Hepatocyte (in vitro differentiated cells): ENCODE results near the gene SLC25A20. TPM values are rescaled to one million over a fixed set of nuclear protein-coding genes. Genes with fewer than 3 reads are reported as not detected.

Experiments
- DNase-seq: peaks from one replicate; pipeline ENCODE4 v3.0.0-alpha.2; 2016; ENCODE audit warnings: low spot score
- H2AFZ ChIP-seq: fragments of 200-600 bp; sonication (generic); 2 replicates; pipeline ENCODE4 v1.6.0; 2016; ENCODE audit warnings: antibody characterized with exemption, mild to moderate bottlenecking
- H3K27ac ChIP-seq: fragments of 200-600 bp; sonication (generic); 2 replicates; pipeline ENCODE4 v1.5.1; 2016; ENCODE audit warnings: mild to moderate bottlenecking
- H3K27me3 ChIP-seq: fragments of 200-600 bp; sonication (generic); 2 replicates; pipeline ENCODE4 v1.6.1; 2016
- H3K36me3 ChIP-seq: fragments of 200-600 bp; sonication (generic); replicated peaks from 2 replicates; pipeline ENCODE4 v1.5.1; 2016; ENCODE audit warnings: low read depth; ENCODE audit not compliant: insufficient read depth
- H3K4me1 ChIP-seq: fragments of 200-600 bp; sonication (generic); 2 replicates; pipeline ENCODE4 v1.5.1; 2016; ENCODE audit warnings: mild to moderate bottlenecking, moderate library complexity; ENCODE audit not compliant: insufficient read depth
- H3K4me2 ChIP-seq: fragments of 200-600 bp; sonication (generic); 2 replicates; pipeline ENCODE4 v1.6.0; 2016
- H3K4me3 ChIP-seq: fragments of 200-600 bp; sonication (generic); 2 replicates; pipeline ENCODE4 v1.5.1; 2016; ENCODE audit warnings: mild to moderate bottlenecking
- H3K79me2 ChIP-seq: fragments of 200-600 bp; sonication (generic); 2 replicates; pipeline ENCODE4 v1.6.0; 2017; ENCODE audit warnings: mild to moderate bottlenecking
- H3K9me2 ChIP-seq: fragments of 200-600 bp; sonication (generic); replicated peaks from 2 replicates; pipeline ENCODE4 v1.6.0; 2017; ENCODE audit warnings: mild to moderate bottlenecking; ENCODE audit not compliant: insufficient read depth
- H3K9me3 ChIP-seq: fragments of 200-600 bp; sonication (generic); 2 replicates; pipeline ENCODE4 v1.5.1; 2016; ENCODE audit warnings: low read depth, mild to moderate bottlenecking
- H4K20me1 ChIP-seq: fragments of 200-600 bp; sonication (generic); 2 replicates; pipeline ENCODE4 v1.6.0; 2016; ENCODE audit warnings: mild to moderate bottlenecking; ENCODE audit not compliant: insufficient read depth, poor library complexity, severe bottlenecking
- CTCF ChIP-seq: fragments of 200-600 bp; sonication (generic); IDR thresholded peaks from 2 replicates; pipeline ENCODE4 v1.5.1; 2016; ENCODE audit warnings: antibody characterized with exemption, mild to moderate bottlenecking; ENCODE audit not compliant: poor library complexity
- EZH2 ChIP-seq: fragments of 200-600 bp; sonication (generic); IDR thresholded peaks from 2 replicates; pipeline ENCODE4 v1.6.1; 2016; ENCODE audit warnings: antibody characterized with exemption, mild to moderate bottlenecking, borderline replicate concordance
- EZH2phosphoT487 ChIP-seq: fragments of 200-600 bp; sonication (generic); IDR thresholded peaks from one replicate; pipeline ENCODE4 v1.6.1; 2018; ENCODE audit warnings: antibody characterized with exemption, mild to moderate bottlenecking, low read depth, moderate library complexity; ENCODE audit not compliant: unreplicated experiment, severe bottlenecking
- WGBS: methylation state at CpG from one replicate; pipeline ENCODE4 v1.1.6; 2016; ENCODE audit warnings: low lambda C conversion rate; ENCODE audit errors: missing lambda C conversion rate; 5-methylcytosine and 5-hydroxymethylcytosine counted together
- polyA plus RNA-seq: library from polyadenylated mRNA; unstranded; fragments of >200 nt; fragmentation: Nextera tagmentation; extraction: Ambion mirVana; gene quantifications from 2 replicates; pipeline ENCODE4 v1.2.1, GENCODE V29; 2016
- total RNA-seq: library from RNA; depleted of rRNA; stranded (reverse); fragments of >200 nt; gene quantifications from 2 replicates; pipeline ENCODE4 v1.2.3, GENCODE V29; 2014

SLC25A20 gene
- total and polyA plus RNA-seq, 2 experiments from 2014 or later = 46.0 to 59.1 TPM

DNA sequence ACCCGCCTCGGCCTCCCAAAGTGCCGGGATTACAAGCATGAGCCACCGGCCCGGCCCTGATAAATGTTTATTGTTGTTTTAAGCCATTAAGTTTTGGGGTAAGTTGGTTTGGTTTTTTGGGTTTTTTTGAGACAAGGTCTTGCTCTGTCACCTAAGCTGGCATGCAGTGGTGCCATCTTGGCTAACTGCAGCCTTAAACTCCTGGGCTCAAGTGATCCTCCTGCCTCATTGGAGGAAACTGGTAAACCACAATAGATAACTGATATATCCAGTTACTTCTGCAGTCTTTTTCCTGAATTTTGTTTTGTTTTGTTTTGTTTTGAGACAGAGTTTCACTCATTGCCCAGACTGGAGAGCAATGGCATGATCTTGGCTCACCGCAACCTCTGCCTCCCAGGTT, 4.2 kb downstream of the SLC25A20 start:
- Histone ChIP-seq H3K4me2 (no peak overlapping the region), H4K20me1 (no peaks in the 10 kb centered on the region), H2AFZ (no peak overlapping the region), H3K4me1 (peaks cover 9% of the 10 kb centered on the region), H3K79me2 (peaks cover 17% of the 10 kb centered on the region), H3K27me3 (no peaks in the 10 kb centered on the region), H3K9me3 (no peaks in the 10 kb centered on the region), H3K9me2 (no peaks in the 10 kb centered on the region), H3K36me3 (no peaks in the 10 kb centered on the region), H3K27ac (no peak overlapping the region), H3K4me3 (no peak overlapping the region)
- WGBS = 90% methylated on average over 6 of the region's 6 CpGs
- TF ChIP-seq CTCF (no peak), EZH2 (no peak), EZH2phosphoT487 (no peak)
- no peak for DNase-seq

DNA sequence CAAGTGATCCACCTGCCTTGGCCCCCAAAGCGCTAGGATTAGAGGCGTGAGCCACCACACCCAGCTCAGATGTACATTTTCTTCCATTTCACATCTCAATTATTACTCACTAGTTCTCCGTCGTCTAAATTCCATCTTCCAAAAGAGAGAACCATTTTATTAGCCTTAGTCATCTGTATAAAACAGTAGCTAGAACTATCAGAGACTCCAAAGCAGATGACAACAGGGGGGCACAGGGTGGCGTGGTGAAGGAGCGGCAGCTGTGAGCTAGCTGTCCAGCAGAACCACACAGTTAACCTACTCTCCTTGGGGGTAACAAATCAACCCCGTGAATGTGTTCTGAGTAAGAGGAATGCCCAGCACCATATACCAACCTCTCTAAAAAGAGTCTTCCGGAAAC, 7.1 kb downstream of the SLC25A20 start:
- no peak overlapping the region for H3K27ac ChIP-seq
- no peaks in the 10 kb centered on the region for H3K9me3 ChIP-seq
- no peak for DNase-seq
- H4K20me1 ChIP-seq = no peaks in the 10 kb centered on the region
- WGBS = 96% methylated on average over 8 of the region's 8 CpGs
- no peaks in the 10 kb centered on the region for H3K36me3 ChIP-seq
- TF ChIP-seq EZH2 (no peak), EZH2phosphoT487 (no peak), CTCF (no peak)
- H2AFZ ChIP-seq = no peak overlapping the region
- no peaks in the 10 kb centered on the region for H3K9me2 ChIP-seq
- H3K4me1 ChIP-seq = no peaks in the 10 kb centered on the region
- H3K4me2 ChIP-seq = no peak overlapping the region
- H3K4me3 ChIP-seq = no peak overlapping the region
- peaks cover 17% of the 10 kb centered on the region for H3K79me2 ChIP-seq
- H3K27me3 ChIP-seq = no peaks in the 10 kb centered on the region

- no peak overlapping the region for H3K4me3 ChIP-seq
- TF ChIP-seq EZH2 = no peak
- no peak for TF ChIP-seq CTCF
- no peak for TF ChIP-seq EZH2phosphoT487
- H4K20me1 ChIP-seq = no peaks in the 10 kb centered on the region
- H3K4me2 ChIP-seq = no peak overlapping the region
- H2AFZ ChIP-seq = no peak overlapping the region
- no peaks in the 10 kb centered on the region for H3K27me3 ChIP-seq
- no peak for DNase-seq
- no peaks in the 10 kb centered on the region for H3K9me2 ChIP-seq
- no peaks in the 10 kb centered on the region for H3K36me3 ChIP-seq
- peaks cover 2% of the 10 kb centered on the region for H3K79me2 ChIP-seq
- H3K9me3 ChIP-seq = no peaks in the 10 kb centered on the region
- H3K27ac ChIP-seq = no peak overlapping the region
- H3K4me1 ChIP-seq = no peaks in the 10 kb centered on the region
Measured at GRCh38 chr3:48885753-48886152, 12.9 kb downstream of the SLC25A20 start.

- Histone ChIP-seq H3K36me3 (no peaks in the 10 kb centered on the region), H2AFZ (no peak overlapping the region), H3K27ac (no peak overlapping the region), H3K9me2 (no peaks in the 10 kb centered on the region), H3K4me3 (no peak overlapping the region), H3K27me3 (no peaks in the 10 kb centered on the region), H3K9me3 (no peaks in the 10 kb centered on the region), H3K79me2 (peaks cover 2% of the 10 kb centered on the region), H4K20me1 (no peaks in the 10 kb centered on the region), H3K4me1 (no peaks in the 10 kb centered on the region), H3K4me2 (no peak overlapping the region)
- DNase-seq = no peak
- 97% methylated on average over 5 of the region's 5 CpGs for WGBS
- TF ChIP-seq CTCF (no peak), EZH2phosphoT487 (no peak), EZH2 (no peak)
Measured at GRCh38 chr3:48881652-48882114, 17.0 kb downstream of the SLC25A20 start.
